A673 (cell line): ENCODE data around the gene NRG3. TPM values are rescaled to one million over a fixed set of nuclear protein-coding genes. Genes with fewer than 3 reads are reported as not detected.

Experiments
- BruUV-seq: library from RNA; stranded (reverse); fragments of 400-500 nt; replicated peaks from 2 replicates; lab custom pipeline; 2021; lab: Mats Ljungman, UMichigan
- CTCF ChIA-PET: fragments of 300-600 bp; sonication (Branson Sonifier 250); formaldehyde crosslinking; loops from one replicate; lab custom pipeline; 2022; ENCODE audit warnings: antibody characterized with exemption; lab: Charles Lee
- POLR2A ChIA-PET: fragments of 300-600 bp; sonication (Branson Sonifier 250); formaldehyde crosslinking; loops from one replicate; lab custom pipeline; 2022; ENCODE audit warnings: antibody characterized with exemption; ENCODE audit not compliant: low non-redundant PET; lab: Charles Lee
- DNase-seq: peaks from one replicate; pipeline ENCODE4 v3.0.0-alpha.2; 2015; ENCODE audit warnings: low spot score
- H3K27ac ChIP-seq: fragments of 200-600 bp; sonication (generic); 2 replicates; pipeline ENCODE4 v1.5.1; 2016; ENCODE audit warnings: mixed run types, low read depth, mild to moderate bottlenecking, mixed read lengths, antibody characterized with exemption, low read length; ENCODE audit not compliant: poor library complexity, severe bottlenecking
- H3K27me3 ChIP-seq: fragments of 200-600 bp; sonication (generic); replicated peaks from 2 replicates; pipeline ENCODE4 v1.6.1; 2017; ENCODE audit warnings: mixed run types, low read depth, mild to moderate bottlenecking, mixed read lengths, antibody characterized with exemption, low read length; ENCODE audit not compliant: insufficient read depth, poor library complexity
- H3K36me3 ChIP-seq: fragments of 200-600 bp; sonication (generic); 2 replicates; pipeline ENCODE4 v1.6.1; 2016; ENCODE audit warnings: mixed run types, mild to moderate bottlenecking, mixed read lengths, antibody characterized with exemption, low read length; ENCODE audit not compliant: insufficient read depth, poor library complexity, severe bottlenecking
- H3K4me1 ChIP-seq: fragments of 200-600 bp; sonication (generic); 2 replicates; pipeline ENCODE4 v1.6.1; 2017; ENCODE audit warnings: mixed run types, mild to moderate bottlenecking, mixed read lengths, antibody characterized with exemption, low read length; ENCODE audit not compliant: insufficient read depth, poor library complexity, severe bottlenecking
- H3K4me3 ChIP-seq: fragments of 200-600 bp; sonication (generic); 2 replicates; pipeline ENCODE4 v1.5.1; 2016; ENCODE audit warnings: low read depth, mixed run types, mild to moderate bottlenecking, mixed read lengths, low read length; ENCODE audit not compliant: poor library complexity, severe bottlenecking
- H3K9me3 ChIP-seq: fragments of 200-600 bp; sonication (generic); 2 replicates; pipeline ENCODE4 v1.6.1; 2016; ENCODE audit warnings: mixed run types, low read depth, mild to moderate bottlenecking, mixed read lengths, antibody characterized with exemption, low read length; ENCODE audit not compliant: poor library complexity, severe bottlenecking
- EZH2 ChIP-seq: fragments of 200-600 bp; sonication (generic); IDR thresholded peaks from 2 replicates; pipeline ENCODE4 v1.6.1; 2017; ENCODE audit warnings: borderline replicate concordance, low read depth, mild to moderate bottlenecking, mixed read lengths, antibody characterized with exemption, low read length; ENCODE audit not compliant: poor library complexity, severe bottlenecking
- intact Hi-C: fragments of 100-400 bp; cut with micrococcal nuclease; formaldehyde crosslinking; loops from one replicate; pipeline ENCODE4 v1.10.0; 2022; ENCODE audit not compliant: unreplicated experiment
- total RNA-seq: library from RNA; stranded (reverse); gene quantifications from 2 replicates; pipeline ENCODE4 v1.2.3, GENCODE V29; 2021
- TF ChIP-seq, protein P1 (sequence below): fragments of 300-800, 200-600 bp; sonication (generic); conservative IDR thresholded peaks from 2 replicates; pipeline ENCODE4 v1.5.1; 2017; ENCODE audit warnings: low read depth, mild to moderate bottlenecking, antibody characterized with exemption, low read length, moderate library complexity, mixed read lengths

The NRG3 gene
- total RNA-seq, 1 experiment from 2014 or later: not detected

DNA sequence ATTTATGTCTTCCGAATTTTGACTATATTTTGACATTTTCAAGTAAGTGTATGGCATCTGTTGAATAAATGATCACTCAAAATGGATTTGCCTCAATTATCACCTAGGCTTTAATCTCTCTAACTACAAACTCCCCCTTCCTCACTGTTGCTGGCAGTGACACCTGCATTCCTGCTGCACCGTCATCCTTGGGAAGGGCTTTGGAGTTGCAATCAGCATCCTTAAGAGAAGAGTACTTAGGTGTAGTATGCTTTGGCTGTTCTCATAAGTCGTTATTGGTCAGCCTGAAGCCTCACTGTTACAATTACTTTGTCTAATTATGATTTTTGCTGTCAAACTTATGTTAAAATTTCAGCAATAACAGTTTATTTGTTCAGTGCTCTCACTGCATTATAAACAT, 415.0 kb downstream of the NRG3 start:
- DNase-seq: no peak
- intact Hi-C loops: no loop called here
- CTCF ChIA-PET: no interaction called here
- Histone ChIP-seq H3K27me3 (no peaks in the 10 kb centered on the region), H3K27ac (no peak overlapping the region), H3K4me3 (no peak overlapping the region), H3K9me3 (peaks cover 11% of the 10 kb centered on the region), H3K4me1 (no peaks in the 10 kb centered on the region), H3K36me3 (no peaks in the 10 kb centered on the region)
- BruUV-seq: no TSS peak
- TF ChIP-seq, protein P1, sequence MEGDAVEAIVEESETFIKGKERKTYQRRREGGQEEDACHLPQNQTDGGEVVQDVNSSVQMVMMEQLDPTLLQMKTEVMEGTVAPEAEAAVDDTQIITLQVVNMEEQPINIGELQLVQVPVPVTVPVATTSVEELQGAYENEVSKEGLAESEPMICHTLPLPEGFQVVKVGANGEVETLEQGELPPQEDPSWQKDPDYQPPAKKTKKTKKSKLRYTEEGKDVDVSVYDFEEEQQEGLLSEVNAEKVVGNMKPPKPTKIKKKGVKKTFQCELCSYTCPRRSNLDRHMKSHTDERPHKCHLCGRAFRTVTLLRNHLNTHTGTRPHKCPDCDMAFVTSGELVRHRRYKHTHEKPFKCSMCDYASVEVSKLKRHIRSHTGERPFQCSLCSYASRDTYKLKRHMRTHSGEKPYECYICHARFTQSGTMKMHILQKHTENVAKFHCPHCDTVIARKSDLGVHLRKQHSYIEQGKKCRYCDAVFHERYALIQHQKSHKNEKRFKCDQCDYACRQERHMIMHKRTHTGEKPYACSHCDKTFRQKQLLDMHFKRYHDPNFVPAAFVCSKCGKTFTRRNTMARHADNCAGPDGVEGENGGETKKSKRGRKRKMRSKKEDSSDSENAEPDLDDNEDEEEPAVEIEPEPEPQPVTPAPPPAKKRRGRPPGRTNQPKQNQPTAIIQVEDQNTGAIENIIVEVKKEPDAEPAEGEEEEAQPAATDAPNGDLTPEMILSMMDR: no peak
- TF ChIP-seq EZH2: no peak
- POLR2A ChIA-PET: no interaction called here

GRCh38 chr10:82294874-82295378, 419.9 kb downstream of the NRG3 start:
- POLR2A ChIA-PET: no interaction called here
- no peak for TF ChIP-seq EZH2
- TF ChIP-seq, protein P1: no peak

DNA sequence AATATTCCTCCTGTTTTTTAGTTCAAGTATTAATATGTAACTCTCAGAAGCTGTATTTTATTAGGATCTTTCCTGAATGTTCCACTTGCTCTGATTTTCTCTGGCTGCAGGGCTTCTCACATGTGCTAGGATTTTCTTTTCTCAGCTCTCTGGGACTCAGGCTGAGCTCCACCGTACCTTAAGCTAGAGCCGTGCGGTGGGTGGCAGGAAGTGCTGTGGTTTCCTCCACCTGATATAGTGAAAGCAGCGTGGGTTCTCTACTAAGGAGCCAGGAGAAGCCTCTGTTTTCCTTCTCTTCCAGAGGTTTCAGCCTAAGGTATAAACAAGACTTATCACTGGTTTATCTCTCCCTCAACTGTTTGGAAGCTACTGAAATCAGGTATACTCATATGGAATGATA, 433.6 kb downstream of the NRG3 start:
- H3K27ac ChIP-seq: no peak overlapping the region
- H3K27me3 ChIP-seq: no peaks in the 10 kb centered on the region
- peaks cover 24% of the 10 kb centered on the region for H3K9me3 ChIP-seq
- ChIA-PET POLR2A (no interaction called here), CTCF (no interaction called here)
- H3K4me3 ChIP-seq: no peak overlapping the region
- intact Hi-C loops: no loop called here
- H3K36me3 ChIP-seq: no peaks in the 10 kb centered on the region
- TF ChIP-seq EZH2: no peak
- TF ChIP-seq, protein P1: no peak
- BruUV-seq: no TSS peak
- DNase-seq: no peak
- H3K4me1 ChIP-seq: no peaks in the 10 kb centered on the region

More at GRCh38 chr10:82294874-82295378, 419.9 kb downstream of the NRG3 start:
- no peak overlapping the region for H3K4me3 ChIP-seq
- H3K9me3 ChIP-seq: peaks cover 22% of the 10 kb centered on the region
- no peaks in the 10 kb centered on the region for H3K27me3 ChIP-seq
- intact Hi-C loops: no loop called here
- DNase-seq: no peak
- BruUV-seq: no TSS peak
- no peaks in the 10 kb centered on the region for H3K4me1 ChIP-seq
- no peak overlapping the region for H3K27ac ChIP-seq
- H3K36me3 ChIP-seq: no peaks in the 10 kb centered on the region
- CTCF ChIA-PET: no interaction called here
